Retinal pigment epithelial cell (primary cell): ENCODE data around the gene S100PBP.

ENCODE experiments used
- DNase-seq: peaks from one replicate; pipeline ENCODE4 v3.0.0-alpha.2; 2010; ENCODE audit warnings: low read depth
- H3K4me3 ChIP-seq: 2 replicates; pipeline ENCODE4 v1.5.1; 2011; ENCODE audit warnings: mild to moderate bottlenecking, low read length, control low read depth, moderate library complexity
- TF ChIP-seq, protein P1 (sequence below): conservative IDR thresholded peaks from 2 replicates; pipeline ENCODE4 v1.5.1; 2011; ENCODE audit warnings: low read depth, low read length, control low read depth, inconsistent platforms

Gene S100PBP

DNA sequence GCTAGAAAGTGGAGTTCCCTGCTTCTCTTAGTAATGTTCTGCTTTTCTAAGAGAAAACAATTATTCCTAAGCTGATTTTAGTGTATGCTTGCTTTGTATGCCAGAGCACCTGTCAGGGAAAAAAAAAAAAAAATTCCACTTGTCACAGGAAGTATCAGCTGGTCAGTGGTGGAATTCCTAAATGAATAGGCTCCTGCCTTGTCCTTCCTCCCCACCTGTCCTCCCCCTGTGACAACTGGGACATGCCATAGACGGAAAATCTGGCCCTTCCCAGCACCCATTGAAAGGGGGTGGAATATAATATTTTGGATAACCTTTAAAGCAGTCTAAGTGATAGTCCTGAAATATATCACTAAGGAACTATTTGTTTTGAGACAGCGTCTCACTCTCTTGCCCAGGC, 42.5 kb downstream of the S100PBP start:
- no peak for DNase-seq
- TF ChIP-seq, protein P1, sequence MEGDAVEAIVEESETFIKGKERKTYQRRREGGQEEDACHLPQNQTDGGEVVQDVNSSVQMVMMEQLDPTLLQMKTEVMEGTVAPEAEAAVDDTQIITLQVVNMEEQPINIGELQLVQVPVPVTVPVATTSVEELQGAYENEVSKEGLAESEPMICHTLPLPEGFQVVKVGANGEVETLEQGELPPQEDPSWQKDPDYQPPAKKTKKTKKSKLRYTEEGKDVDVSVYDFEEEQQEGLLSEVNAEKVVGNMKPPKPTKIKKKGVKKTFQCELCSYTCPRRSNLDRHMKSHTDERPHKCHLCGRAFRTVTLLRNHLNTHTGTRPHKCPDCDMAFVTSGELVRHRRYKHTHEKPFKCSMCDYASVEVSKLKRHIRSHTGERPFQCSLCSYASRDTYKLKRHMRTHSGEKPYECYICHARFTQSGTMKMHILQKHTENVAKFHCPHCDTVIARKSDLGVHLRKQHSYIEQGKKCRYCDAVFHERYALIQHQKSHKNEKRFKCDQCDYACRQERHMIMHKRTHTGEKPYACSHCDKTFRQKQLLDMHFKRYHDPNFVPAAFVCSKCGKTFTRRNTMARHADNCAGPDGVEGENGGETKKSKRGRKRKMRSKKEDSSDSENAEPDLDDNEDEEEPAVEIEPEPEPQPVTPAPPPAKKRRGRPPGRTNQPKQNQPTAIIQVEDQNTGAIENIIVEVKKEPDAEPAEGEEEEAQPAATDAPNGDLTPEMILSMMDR, result no peak
- no peak overlapping the region for H3K4me3 ChIP-seq

DNA sequence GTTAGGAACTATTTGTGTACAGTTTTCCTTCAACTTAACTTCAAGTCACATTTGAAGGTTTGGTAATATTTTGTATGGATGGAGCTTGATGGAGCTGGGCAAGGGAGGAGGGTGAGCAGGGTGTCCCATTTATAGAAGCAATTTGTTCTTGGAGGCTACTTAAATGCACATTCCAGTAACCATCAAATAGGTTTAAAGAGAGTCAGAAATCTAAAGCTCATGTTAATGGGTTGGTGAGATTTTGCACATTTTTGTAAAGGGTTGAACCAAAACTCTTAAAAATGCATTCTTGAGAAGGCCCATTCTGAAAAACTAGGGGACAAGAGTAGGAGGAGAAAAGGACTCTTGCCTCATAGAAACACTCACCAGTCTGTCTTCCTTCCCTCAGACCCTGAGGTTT, 43.1 kb downstream of the S100PBP start:
- no peak overlapping the region for H3K4me3 ChIP-seq
- DNase-seq, result no peak
- TF ChIP-seq, protein P1, result no peak

DNA sequence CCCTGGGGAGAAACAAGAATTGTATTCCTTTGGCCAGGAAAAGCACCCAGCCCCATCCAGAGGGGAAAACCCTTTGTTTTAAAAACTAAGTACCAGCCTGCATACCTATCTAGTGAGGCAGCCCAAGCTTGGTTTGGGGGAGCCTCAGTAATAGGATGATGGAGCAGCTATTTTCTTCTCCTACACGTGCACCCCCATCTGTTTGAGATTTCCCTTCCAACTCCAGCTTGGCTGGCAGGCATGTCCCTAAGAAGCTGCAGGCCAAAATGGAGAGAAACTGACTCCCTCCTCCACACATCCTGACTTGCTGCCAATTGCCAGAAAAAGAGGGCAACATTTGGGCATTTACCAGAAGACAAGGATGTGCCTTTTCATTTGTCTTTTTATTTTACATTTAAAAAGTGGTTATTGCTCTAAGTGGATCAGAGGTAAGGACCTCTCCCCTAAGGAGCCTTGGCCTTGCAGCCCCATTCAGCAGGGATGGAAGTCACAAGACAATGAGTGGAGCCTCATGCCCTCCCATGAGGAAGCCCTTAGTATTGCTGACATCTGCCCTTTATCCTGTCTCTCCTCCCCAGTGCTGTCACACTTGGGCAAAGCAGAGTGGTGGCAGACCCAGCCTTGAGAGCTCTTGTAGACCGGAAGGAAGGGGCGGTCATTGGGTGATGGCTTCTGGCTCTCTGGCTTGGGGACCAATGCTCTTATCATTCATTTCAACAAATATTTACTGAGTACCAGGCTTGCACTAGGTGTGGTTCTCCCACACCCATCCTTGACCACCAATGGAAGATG, 44.6 kb downstream of the S100PBP start:
- no peak overlapping the region for H3K4me3 ChIP-seq
- DNase-seq, result no peak
- TF ChIP-seq, protein P1, result no peak

DNA sequence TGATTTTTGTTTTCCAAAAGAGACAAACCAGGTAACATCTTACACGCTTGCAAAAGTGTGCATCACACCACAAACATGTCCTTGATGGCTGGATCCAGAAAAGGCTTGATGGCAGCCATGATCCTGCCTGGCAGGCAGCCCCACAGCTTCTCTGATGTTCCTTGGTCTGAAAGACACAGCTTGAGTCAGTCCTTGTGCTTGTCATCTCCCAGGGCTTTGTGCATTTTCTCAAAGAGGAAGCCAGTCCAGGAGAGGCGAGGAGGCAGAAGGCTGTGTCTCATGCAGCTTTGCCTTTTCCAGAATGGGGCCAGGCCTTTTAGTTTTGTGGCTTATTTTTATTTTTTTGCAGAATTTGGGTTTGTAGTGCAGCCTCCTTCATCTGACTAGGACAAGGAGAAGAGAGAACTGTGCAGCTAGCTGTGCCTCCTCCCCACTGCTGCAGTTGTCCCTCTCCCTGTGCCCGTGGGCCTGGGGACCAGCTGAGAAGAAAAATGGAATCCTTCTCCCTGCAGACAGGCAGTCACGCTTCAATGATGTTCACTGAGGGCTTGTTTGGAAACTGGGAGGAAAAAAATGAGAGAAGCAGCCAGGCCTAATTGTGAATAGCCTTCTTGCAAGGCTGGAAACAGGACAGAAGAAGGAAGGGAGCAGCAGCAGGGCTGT, 45.9 kb downstream of the S100PBP start:
- H3K4me3 ChIP-seq, result no peak overlapping the region
- TF ChIP-seq, protein P1, result no peak
- DNase-seq, result no peak

DNA sequence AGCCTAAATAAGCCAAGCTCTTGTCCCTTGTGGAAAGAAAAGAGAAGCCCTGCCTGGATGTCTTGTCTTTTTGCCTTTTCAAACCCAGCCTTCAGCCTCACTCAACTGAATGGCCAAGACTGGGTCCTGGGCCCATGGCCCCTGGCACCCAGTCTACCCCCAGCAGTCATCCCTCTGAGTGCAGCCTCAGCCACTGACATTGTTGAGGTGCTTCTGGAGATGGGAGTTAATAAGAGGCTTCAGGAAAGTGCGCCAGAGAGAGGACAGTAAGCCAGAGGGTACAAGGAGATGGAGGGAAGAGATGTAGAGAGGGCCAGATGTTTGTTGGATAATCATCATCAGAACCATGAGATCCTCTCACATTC, 46.4 kb downstream of the S100PBP start:
- TF ChIP-seq, protein P1, result no peak
- H3K4me3 ChIP-seq, result no peak overlapping the region
- no peak for DNase-seq

DNA sequence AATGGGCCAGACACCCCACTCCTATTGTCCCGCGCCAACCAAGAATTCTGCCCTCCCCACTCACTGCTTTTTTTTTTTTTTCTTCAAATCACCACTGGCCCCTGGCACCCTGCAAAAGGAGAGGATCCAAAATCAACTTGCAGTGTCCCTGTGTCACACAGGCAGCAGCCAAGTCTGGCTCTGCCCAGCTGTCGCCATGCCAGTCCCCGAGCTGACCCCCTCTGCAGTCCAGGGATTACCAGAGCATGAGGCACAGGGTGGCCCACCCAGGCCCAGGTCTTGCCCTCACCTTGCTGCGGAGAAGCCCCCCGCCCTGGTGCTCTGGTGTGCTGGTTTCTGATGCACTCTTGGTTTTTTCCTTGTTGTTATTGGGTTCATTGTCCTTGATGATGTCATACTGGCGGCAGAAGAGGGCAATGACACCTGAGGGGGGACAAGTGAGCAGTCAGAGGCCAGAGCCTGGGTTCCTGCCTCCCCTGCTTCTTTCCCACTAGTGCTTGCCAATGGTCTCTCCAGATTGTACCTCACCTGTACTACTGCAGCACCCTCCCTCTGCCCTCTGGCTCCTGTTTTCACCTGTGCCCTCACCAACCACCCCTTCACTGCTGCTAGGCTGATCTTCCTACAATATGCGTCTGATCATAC, 47.0 kb downstream of the S100PBP start:
- TF ChIP-seq, protein P1, result no peak
- no peak for DNase-seq

More for the DNA sequence above, 47.0 kb downstream of the S100PBP start:
- H3K4me3 ChIP-seq, result no peak overlapping the region
